HG03135 (cell line): ENCODE results near the gene TNPO1.

Experiments used
- ATAC-seq: cut with Tn5 transposase; IDR thresholded peaks from one replicate; pipeline ENCODE4 v1.9.1; 2021; ENCODE audit warnings: mild to moderate bottlenecking, moderate library complexity; ENCODE audit not compliant: unreplicated experiment

The TNPO1 gene

GRCh38 chr5:72849546-72849945, 33.1 kb downstream of the TNPO1 start:
- ATAC-seq: no peak

GRCh38 chr5:72850113-72850512, 33.7 kb downstream of the TNPO1 start:
- ATAC-seq: no peak

DNA sequence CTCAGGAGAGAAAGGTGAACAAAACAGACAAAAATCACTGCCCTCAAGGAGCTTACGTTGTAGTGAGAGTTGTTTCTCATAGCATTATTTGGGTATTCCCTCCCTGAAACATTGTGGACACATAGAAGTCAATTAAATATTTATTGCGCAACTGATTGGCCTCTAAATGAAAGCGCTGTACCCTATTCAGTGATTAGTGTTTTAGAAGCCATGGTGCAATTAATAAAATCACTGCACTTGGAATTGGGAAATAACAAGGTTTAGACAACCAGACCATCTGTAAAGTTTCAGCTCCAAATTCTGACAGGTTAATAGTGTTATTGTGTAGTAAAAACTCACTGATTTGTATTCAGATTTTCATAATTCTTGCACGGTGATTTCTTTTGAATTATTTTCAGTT, 35.9 kb downstream of the TNPO1 start:
- ATAC-seq: no peak

GRCh38 chr5:72854419-72854818, 38.0 kb downstream of the TNPO1 start:
- no peak for ATAC-seq

- ATAC-seq: no peak
Measured at GRCh38 chr5:72855821-72856220, 39.4 kb downstream of the TNPO1 start.

- no peak for ATAC-seq
Measured at GRCh38 chr5:72857396-72857795, 40.9 kb downstream of the TNPO1 start.

- ATAC-seq: no peak
Measured at GRCh38 chr5:72859127-72859526, 42.7 kb downstream of the TNPO1 start.

GRCh38 chr5:72860499-72860898, 44.0 kb downstream of the TNPO1 start:
- ATAC-seq: no peak

DNA sequence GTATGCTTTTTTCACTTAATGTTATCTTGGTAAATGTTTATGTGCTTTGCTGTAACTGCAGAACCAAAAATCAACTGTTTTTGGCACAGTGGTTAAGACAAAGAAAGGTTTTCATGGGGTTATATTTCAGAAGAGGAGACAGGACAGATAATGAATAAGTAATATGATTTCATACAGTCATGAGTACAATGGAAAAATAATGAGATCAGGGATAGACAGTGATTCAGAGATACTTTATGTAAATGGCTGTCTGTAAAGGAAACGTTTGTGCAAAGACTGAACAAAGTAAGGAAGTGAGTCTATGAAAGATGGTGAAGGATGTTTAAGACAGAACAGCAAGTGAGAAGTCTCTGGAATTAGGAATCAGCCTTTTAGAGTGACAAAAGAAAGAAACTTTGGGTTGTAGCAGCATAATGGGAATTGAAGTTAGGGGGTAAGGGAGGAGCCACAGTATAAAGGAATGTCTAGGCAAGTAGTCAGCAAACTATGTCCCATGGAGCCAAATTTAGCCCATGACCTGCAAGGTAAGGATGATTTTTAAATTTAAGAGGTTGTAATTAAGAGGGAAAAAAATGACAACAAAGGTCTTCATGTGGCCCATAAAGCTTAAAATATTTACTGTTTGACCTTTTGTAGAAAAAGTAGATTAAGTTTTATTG, 55.0 kb downstream of the TNPO1 start:
- no peak for ATAC-seq

DNA sequence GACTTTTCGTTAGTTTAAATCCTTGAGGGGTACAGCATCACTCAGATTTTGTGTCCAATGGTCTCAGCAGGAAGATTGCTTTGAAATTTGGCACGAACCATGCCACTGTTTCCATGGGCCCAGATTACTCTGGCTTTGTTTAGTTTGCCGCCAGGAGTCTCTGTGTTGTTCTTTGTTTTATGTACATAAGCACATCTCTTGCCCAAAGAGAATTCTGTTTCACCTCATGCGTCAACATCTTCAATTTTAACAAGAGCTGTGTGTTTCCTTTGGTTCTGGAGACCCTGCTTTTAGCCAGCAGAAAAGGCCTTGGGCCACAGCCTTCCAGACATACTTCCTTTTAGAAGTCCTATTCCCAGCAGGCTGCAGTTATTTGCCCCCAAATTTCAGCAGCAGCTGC, 62.4 kb downstream of the TNPO1 start:
- no peak for ATAC-seq

GRCh38 chr5:72882989-72883388, 66.5 kb downstream of the TNPO1 start:
- no peak for ATAC-seq

- ATAC-seq: no peak
Measured at GRCh38 chr5:72883850-72884249, 67.4 kb downstream of the TNPO1 start.

DNA sequence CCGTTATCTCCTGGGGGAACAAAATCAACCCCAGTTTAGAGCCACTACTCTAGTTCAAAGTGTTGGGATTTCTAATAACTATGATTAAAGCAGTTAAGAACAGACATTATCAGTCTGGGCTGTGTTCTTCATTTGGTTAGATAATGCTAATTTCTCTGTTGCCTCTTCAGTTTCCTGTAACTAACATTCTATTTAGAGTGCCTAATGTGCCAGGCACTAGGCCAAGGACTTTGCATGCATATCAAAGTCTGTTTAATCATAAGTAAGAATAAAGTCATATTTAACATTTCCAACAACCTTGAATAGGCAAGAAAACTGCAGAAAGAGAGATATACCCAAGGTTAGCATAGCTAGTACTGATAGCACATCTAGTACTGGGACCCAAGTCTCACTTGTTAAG, 68.4 kb downstream of the TNPO1 start:
- no peak for ATAC-seq

DNA sequence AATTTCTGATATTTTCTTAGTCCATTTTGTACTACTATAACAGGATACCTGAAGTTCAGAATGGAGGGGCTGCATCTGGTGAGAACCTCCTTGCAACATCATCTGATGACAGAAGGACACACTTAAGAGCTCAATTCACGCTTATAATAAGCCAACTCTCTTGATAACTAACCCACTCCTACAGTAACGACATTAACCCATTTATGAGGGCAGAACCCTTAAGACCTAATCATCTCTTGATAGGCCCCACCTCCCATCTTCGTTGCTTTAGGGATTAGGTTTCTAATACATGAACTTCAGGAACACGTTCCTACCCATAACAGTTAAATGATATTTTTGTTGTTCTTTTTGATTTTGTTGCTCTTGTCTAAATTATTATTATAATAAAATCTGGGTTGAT, 69.4 kb downstream of the TNPO1 start:
- ATAC-seq: no peak

DNA sequence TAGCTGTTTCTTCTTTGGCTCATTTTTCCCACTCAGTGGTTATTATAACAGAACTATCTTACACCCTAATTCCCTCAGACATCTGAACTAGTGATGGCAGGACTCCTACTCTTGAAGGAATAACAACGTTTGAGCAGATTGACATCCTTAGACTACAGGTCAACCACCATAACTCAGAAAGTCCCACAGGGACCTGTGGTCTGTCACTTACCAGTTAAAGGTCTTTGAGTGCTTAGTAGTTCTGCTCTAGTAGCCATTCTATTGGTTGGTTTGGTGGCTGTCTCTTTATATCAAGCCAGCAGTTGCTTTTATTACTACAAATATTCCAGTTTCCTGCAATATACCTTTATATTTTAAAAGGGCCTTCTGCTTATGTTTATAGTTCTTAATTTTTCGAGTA, 72.1 kb downstream of the TNPO1 start:
- ATAC-seq: no peak

- no peak for ATAC-seq
Measured at GRCh38 chr5:72889324-72889723, 72.9 kb downstream of the TNPO1 start.

DNA sequence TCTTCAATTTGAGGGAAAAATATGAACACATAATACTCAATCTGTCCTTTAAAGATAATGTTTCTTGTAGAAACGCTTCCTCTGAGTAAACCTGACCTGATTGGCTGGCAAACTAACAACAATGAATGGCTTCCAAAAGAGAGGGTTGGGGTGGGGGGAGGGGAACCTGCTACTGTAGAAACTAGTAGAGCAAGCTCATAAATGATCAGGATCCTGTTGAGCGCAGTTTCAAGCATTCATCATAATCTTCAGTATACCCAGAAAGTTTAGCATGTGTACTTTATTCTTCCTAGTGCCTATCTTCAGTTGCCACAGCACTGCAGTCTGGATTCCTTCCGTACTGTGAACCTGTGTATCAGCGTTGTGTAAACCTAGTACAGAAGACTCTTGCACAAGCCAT, 76.4 kb downstream of the TNPO1 start:
- ATAC-seq: no peak

GRCh38 chr5:72895758-72896157, 79.3 kb downstream of the TNPO1 start:
- ATAC-seq: no peak

- ATAC-seq: no peak
Measured at GRCh38 chr5:72906806-72907205, 90.3 kb downstream of the TNPO1 start.

DNA sequence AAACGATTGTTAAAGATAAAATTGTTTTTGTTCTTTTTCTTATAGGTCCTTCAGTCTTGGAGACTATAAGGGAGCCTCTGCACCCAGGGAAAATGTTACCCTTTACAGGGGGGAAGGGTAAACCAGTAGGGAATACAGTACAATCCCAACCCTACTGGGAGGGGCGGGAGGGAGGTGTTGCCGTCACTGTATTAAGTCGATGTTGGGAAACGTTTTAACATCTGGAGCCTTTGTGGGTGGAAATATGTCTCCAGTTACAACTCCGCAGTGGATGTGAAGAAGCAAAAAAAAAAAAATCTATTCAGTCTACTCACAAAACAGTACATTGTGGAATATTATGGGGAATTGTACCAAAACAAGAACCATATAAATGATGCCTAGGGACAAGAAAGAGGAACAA, 92.2 kb downstream of the TNPO1 start:
- no peak for ATAC-seq

- no peak for ATAC-seq
Measured at GRCh38 chr5:72917371-72917776, 100.9 kb downstream of the TNPO1 start.

GRCh38 chr5:72920690-72921502, 104.4 kb downstream of the TNPO1 start:
- no peak for ATAC-seq

GRCh38 chr5:72921886-72922285, 105.4 kb downstream of the TNPO1 start:
- ATAC-seq: no peak
